Measurements from ENCODE around the gene MYOM1. TPM values are rescaled to one million over a fixed set of nuclear protein-coding genes. Genes with fewer than 3 reads are reported as not detected.

The MYOM1 gene
- total RNA-seq, 2 experiments from 2014 or later, result 2.4 to 3.8 TPM

GRCh38 chr18:3192286-3192685 lies 27.5 kb downstream of the MYOM1 start:
- no peak for DNase-seq (ENCODE audit: low spot score)
- Histone ChIP-seq H3K79me2 (ENCODE audit: insufficient read depth, low read depth, low read length) (no peaks in the 10 kb centered on the region), H2AFZ (ENCODE audit: low read length) (no peak overlapping the region), H4K20me1 (ENCODE audit: insufficient read depth, low read length) (no peaks in the 10 kb centered on the region), H3K4me3 (ENCODE audit: low read depth, low read length, poor library complexity, severe bottlenecking) (no peak overlapping the region), H3K27ac (ENCODE audit: low read depth, low read length, poor library complexity, severe bottlenecking) (no peak overlapping the region), H3K4me1 (ENCODE audit: insufficient read depth, low read length, poor library complexity, severe bottlenecking) (peaks cover 11% of the 10 kb centered on the region), H3K4me2 (ENCODE audit: low read length) (no peak overlapping the region), H3K36me3 (ENCODE audit: insufficient read depth, low read length) (no peaks in the 10 kb centered on the region), H3K9me2 (ENCODE audit: insufficient read depth, low read length) (no peaks in the 10 kb centered on the region), H3K9me3 (ENCODE audit: low read length) (no peaks in the 10 kb centered on the region)
- no TSS peak for BruUV-seq (replicated peaks)
- TF ChIP-seq EZH2phosphoT487 (IDR thresholded peaks at IDR 0.05; ENCODE audit: borderline replicate concordance, low read depth, low read length), result no peak
- no peak for TF ChIP-seq CTCF (conservative IDR thresholded peaks at IDR 0.05; ENCODE audit: low read length)
- intact Hi-C loops (cut with micrococcal nuclease; ENCODE audit: unreplicated experiment), result no loop called here
- CTCF ChIA-PET (ENCODE audit: unreplicated experiment), result interaction anchor here (1.1 kb wide), 1 partner anchor 12 kb away, joined by 3 read pairs; no protein-coding TSS in a partner anchor
- POLR2A ChIA-PET, result interaction anchor here (0.5 to 1.8 kb wide), 4 partner anchors 11 to 313 kb away, joined by 3 to 12 read pairs (median 3); no protein-coding TSS in a partner anchor

- Histone ChIP-seq H3K79me2 (ENCODE audit: insufficient read depth, low read depth, low read length) (no peaks in the 10 kb centered on the region), H3K27ac (ENCODE audit: low read depth, low read length, poor library complexity, severe bottlenecking) (no peak overlapping the region), H3K9me3 (ENCODE audit: low read length) (no peaks in the 10 kb centered on the region), H2AFZ (ENCODE audit: low read length) (no peak overlapping the region), H3K4me3 (ENCODE audit: low read depth, low read length, poor library complexity, severe bottlenecking) (no peak overlapping the region), H3K9me2 (ENCODE audit: insufficient read depth, low read length) (no peaks in the 10 kb centered on the region), H3K36me3 (ENCODE audit: insufficient read depth, low read length) (no peaks in the 10 kb centered on the region), H3K4me1 (ENCODE audit: insufficient read depth, low read length, poor library complexity, severe bottlenecking) (peaks cover 4% of the 10 kb centered on the region), H4K20me1 (ENCODE audit: insufficient read depth, low read length) (no peaks in the 10 kb centered on the region), H3K4me2 (ENCODE audit: low read length) (no peak overlapping the region)
- CTCF ChIA-PET (ENCODE audit: unreplicated experiment), result no interaction called here
- no peak for DNase-seq (ENCODE audit: low spot score)
- BruUV-seq (replicated peaks), result no TSS peak
- POLR2A ChIA-PET, result interaction anchor here (1.0 to 2.1 kb wide), 4 partner anchors 11 to 82 kb away, joined by 3 to 10 read pairs (median 4); no protein-coding TSS in a partner anchor
- intact Hi-C loops (cut with micrococcal nuclease; ENCODE audit: unreplicated experiment), result no loop called here
- TF ChIP-seq CTCF (conservative IDR thresholded peaks at IDR 0.05; ENCODE audit: low read length), result no peak
These were observed 29.2 kb downstream of the MYOM1 start for GRCh38 chr18:3190610-3191009.

GRCh38 chr18:3189884-3190283 lies 29.9 kb downstream of the MYOM1 start:
- TF ChIP-seq EZH2phosphoT487 (IDR thresholded peaks at IDR 0.05; ENCODE audit: borderline replicate concordance, low read depth, low read length), result no peak
- TF ChIP-seq CTCF (conservative IDR thresholded peaks at IDR 0.05; ENCODE audit: low read length), result no peak
- no TSS peak for BruUV-seq (replicated peaks)
- intact Hi-C loops (cut with micrococcal nuclease; ENCODE audit: unreplicated experiment), result no loop called here

More at GRCh38 chr18:3189884-3190283, 29.9 kb downstream of the MYOM1 start:
- no peak for DNase-seq (ENCODE audit: low spot score)
- H3K27ac ChIP-seq (ENCODE audit: low read depth, low read length, poor library complexity, severe bottlenecking), result no peak overlapping the region
- CTCF ChIA-PET (ENCODE audit: unreplicated experiment), result no interaction called here
- no peaks in the 10 kb centered on the region for H3K36me3 ChIP-seq (ENCODE audit: insufficient read depth, low read length)
- H3K9me2 ChIP-seq (ENCODE audit: insufficient read depth, low read length), result no peaks in the 10 kb centered on the region
- no peaks in the 10 kb centered on the region for H3K9me3 ChIP-seq (ENCODE audit: low read length)
- H3K79me2 ChIP-seq (ENCODE audit: insufficient read depth, low read depth, low read length), result no peaks in the 10 kb centered on the region
- no peak overlapping the region for H3K4me2 ChIP-seq (ENCODE audit: low read length)
- peaks cover 4% of the 10 kb centered on the region for H3K4me1 ChIP-seq (ENCODE audit: insufficient read depth, low read length, poor library complexity, severe bottlenecking)
- H3K4me3 ChIP-seq (ENCODE audit: low read depth, low read length, poor library complexity, severe bottlenecking), result no peak overlapping the region
- no peak overlapping the region for H2AFZ ChIP-seq (ENCODE audit: low read length)
- POLR2A ChIA-PET, result interaction anchor here (1.0 to 2.1 kb wide), 3 partner anchors 10 to 81 kb away, joined by 3 to 10 read pairs (median 6); no protein-coding TSS in a partner anchor
- no peaks in the 10 kb centered on the region for H4K20me1 ChIP-seq (ENCODE audit: insufficient read depth, low read length)
